T1000 (cell line): Measurements from ENCODE around the gene IFRD1.

Experiments
- DNase-seq: peaks from one replicate; lab custom pipeline; 2025; ENCODE audit warnings: mixed read lengths; lab: John Stamatoyannopoulos, UW

The IFRD1 gene

GRCh38 chr7:112487457-112488263, 37.4 kb downstream of the IFRD1 start:
- DNase-seq = no peak

GRCh38 chr7:112488264-112488552, 37.9 kb downstream of the IFRD1 start:
- no peak for DNase-seq

- no peak for DNase-seq
Measured at GRCh38 chr7:112492186-112492585, 41.9 kb downstream of the IFRD1 start.

GRCh38 chr7:112494656-112495055, 44.4 kb downstream of the IFRD1 start:
- DNase-seq = no peak

- no peak for DNase-seq
Measured at GRCh38 chr7:112495156-112495788, 45.0 kb downstream of the IFRD1 start.

GRCh38 chr7:112495810-112496462, 45.7 kb downstream of the IFRD1 start:
- no peak for DNase-seq

GRCh38 chr7:112497481-112497880, 47.2 kb downstream of the IFRD1 start:
- DNase-seq = no peak

GRCh38 chr7:112500619-112501018, 50.4 kb downstream of the IFRD1 start:
- DNase-seq = no peak

- no peak for DNase-seq
Measured at GRCh38 chr7:112501801-112502503, 51.7 kb downstream of the IFRD1 start.

GRCh38 chr7:112502700-112503099, 52.4 kb downstream of the IFRD1 start:
- no peak for DNase-seq

GRCh38 chr7:112503361-112503972, 53.2 kb downstream of the IFRD1 start:
- DNase-seq = no peak

GRCh38 chr7:112504093-112504695, 53.9 kb downstream of the IFRD1 start:
- DNase-seq = no peak

- no peak for DNase-seq
Measured at GRCh38 chr7:112505495-112505894, 55.2 kb downstream of the IFRD1 start.

GRCh38 chr7:112508404-112508803, 58.1 kb downstream of the IFRD1 start:
- DNase-seq = no peak

- no peak for DNase-seq
Measured at GRCh38 chr7:112509402-112509801, 59.1 kb downstream of the IFRD1 start.

- DNase-seq = no peak
Measured at GRCh38 chr7:112510001-112510742, 59.9 kb downstream of the IFRD1 start.

GRCh38 chr7:112510743-112511110, 60.5 kb downstream of the IFRD1 start:
- DNase-seq = no peak

GRCh38 chr7:112511451-112512202, 61.4 kb downstream of the IFRD1 start:
- DNase-seq = no peak

- no peak for DNase-seq
Measured at GRCh38 chr7:112512451-112513210, 62.4 kb downstream of the IFRD1 start.

- no peak for DNase-seq
Measured at GRCh38 chr7:112515989-112516388, 65.7 kb downstream of the IFRD1 start.
